Amygdala (tissue), 56 donors: ENCODE data around the gene CTTN.
A peak's percentile ranks its signal among the peaks of the same experiment; 100 is the strongest.

ENCODE experiments used
- DNase-seq, 56 donors: peaks; one replicate each; lab custom pipeline; 2025; lab: John Stamatoyannopoulos, UW

Gene CTTN

DNA sequence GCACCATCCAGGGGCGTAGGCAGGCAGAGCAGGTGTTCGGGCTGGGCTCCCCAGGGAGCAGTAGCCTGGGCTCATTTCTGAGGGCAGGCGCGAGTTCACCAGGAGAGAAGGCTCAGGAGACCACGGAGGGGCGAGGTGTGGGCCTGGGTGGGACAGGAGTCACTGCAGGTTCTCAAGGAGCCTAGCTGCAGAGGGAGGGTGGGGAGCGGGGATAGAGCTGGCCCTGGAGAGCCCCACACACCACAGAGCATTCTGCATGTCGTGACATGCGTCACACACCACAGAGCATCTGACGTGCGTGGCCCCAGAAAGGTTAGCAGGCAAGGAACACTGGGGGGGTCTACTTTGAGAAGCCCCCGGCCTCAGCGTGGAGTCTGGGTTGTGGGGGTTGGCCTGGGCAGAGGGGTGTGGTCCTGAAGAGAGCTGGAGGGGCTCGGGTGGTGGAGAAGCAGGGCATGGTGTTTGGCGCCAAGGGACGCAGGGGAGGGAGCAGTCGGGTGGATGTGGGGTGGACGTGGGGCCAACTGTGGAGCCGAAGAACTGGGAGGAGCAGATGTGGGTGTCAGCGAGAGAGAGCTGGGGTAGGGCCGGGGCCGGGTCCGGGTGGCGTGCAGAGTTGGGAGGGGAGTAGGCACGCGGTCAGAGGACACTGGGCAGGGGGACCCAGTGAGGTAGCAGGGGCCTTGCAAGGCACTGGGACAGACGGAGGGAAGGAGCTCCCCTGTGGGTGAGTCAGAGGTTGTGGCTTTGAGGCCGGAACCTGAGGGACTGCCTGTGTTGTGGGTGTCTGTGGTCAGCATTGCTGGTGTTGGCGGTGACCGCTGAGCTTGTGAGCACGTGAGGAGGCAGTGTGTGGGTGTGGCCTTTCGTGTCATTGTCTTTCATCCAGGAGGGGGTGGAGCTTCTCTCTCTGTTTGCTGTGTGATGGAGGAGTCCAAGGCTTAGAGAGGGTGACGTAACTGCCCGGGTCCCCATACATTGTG lies 25.5 kb downstream of the CTTN start:
- peak in 1 of 56 donors; percentile 17 for DNase-seq

DNA sequence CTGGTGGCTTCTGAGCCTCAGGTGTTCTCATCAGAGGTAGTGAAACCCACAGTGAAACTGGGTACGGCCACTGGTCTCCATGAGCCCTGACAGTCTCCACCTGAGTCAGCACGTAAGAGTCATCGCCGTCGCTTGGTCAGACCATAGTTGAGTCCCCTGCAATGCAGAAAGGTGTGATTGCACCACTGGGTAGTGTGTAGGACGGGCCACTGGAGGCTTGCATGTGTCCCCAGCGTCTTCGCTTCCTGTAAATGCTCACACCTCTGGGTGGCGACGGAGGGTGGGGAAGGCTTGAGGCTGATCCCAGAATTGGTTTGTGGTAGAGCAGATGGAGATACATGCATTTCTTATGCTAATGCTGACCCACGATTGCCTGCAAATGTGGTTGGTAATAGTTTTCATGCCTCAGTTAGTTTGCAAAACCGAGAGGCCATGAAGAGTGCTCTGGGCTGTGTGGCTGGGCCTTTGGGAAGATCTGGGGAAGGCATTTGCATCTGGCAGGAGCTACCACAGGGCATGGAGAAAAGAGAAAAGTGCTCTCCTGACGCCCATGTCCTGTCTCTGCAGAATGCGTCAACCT lies 26.5 kb downstream of the CTTN start:
- no peak for DNase-seq

DNA sequence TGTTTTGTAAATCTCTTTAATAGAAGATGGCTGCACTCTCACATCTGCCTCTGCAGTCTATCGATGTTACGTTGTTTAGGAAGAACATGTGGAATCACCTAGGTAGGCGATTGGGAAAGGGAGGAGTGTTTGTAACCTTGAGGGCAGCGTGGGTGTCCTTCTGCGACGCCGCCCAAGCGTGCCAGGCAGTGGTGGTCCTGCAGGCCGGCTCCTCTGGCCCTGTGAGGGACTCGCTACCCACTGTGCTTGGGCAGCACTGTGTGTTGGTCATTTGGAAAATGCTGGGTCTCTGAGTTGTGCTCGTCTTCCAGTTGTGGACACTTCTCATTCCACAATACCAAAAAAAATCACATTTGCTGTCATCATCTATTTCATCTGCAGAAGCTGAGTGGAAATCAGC lies 29.1 kb downstream of the CTTN start:
- no peak for DNase-seq

DNA sequence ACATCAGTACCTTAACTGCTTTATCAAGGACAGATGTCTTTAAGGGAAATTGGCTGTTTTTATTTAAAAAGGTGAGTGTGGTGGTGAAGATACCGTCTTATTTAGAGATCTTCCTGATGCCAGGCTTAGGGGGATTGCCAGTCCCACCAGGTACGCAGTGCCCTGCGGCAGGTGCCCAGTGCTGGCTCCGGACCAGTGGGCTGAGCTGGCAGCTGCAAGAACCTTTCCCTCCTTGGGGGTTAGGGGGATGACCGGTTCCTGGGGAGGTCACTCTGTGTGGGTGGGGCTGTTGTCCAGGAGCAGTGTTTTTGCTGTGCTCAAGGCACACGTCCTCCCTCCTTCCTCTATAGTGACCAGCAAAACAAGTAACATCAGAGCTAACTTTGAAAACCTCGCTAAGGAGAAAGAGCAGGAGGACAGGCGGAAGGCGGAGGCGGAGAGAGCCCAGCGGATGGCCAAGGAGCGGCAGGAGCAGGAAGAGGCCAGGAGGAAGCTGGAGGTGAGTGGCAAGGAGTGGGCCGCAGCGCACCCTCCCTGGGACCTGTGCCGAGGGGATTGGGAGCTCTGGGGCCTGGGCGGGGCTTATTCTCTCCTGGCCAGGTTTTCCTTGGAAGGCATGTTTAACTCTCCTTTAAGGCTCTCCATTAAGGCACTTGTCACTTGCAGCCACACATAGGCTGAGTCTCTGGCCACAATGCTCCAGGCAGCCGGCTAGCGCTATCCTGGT lies 30.5 kb downstream of the CTTN start:
- no peak for DNase-seq

DNA sequence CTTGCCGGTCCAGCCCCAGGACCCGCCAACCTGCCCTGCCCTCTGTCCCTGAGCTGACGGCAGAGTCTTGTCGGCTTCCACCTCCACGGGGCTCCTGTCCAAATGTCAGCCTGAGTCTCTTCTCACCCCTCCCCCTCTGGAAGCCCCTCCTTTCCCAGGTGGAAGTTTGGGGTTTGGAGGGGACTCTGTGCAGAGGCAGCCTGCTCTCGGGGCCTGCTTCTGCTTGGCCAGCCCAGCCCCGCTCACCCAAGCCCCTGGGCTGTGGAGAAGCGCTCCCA lies 31.0 kb downstream of the CTTN start:
- DNase-seq: no peak

DNA sequence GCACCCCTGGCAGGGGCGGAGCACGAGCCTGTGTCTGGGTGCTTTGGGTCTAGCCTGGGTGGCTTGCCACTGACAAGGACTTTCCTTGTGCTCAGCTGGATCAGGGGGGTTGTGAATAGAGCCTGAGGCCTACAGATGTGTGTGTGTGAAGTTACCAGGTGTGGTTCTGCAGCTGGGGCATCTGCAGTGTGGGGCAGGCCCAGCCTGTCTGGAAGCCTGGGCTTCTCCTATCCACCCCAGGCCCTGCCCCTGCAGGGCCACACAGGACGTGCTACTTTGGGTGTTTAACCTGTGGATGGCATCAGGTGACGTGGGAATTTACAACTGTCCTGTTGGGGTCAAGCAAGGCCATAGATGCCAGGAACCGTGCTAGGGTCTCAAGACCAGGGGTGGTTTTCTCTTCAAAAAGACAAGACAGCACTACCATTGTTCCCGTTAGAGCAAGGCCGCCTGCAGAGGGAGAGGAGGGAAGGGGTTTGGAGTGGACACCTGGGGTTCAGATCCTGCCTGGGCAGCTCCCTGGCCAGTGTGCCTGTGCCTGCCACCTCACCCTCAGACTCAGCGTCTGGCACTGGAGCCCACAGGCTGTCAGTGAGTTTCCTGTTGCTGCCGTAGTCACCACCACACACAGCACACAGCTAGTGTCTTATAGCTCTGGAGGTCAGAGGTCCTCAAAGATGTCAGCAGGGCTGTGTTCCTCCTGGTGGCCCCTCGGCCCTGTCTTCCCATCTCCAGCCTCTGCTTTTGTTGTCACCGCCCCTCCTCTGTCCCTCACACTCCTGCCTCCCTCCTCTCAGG lies 31.6 kb downstream of the CTTN start:
- no peak for DNase-seq

DNA sequence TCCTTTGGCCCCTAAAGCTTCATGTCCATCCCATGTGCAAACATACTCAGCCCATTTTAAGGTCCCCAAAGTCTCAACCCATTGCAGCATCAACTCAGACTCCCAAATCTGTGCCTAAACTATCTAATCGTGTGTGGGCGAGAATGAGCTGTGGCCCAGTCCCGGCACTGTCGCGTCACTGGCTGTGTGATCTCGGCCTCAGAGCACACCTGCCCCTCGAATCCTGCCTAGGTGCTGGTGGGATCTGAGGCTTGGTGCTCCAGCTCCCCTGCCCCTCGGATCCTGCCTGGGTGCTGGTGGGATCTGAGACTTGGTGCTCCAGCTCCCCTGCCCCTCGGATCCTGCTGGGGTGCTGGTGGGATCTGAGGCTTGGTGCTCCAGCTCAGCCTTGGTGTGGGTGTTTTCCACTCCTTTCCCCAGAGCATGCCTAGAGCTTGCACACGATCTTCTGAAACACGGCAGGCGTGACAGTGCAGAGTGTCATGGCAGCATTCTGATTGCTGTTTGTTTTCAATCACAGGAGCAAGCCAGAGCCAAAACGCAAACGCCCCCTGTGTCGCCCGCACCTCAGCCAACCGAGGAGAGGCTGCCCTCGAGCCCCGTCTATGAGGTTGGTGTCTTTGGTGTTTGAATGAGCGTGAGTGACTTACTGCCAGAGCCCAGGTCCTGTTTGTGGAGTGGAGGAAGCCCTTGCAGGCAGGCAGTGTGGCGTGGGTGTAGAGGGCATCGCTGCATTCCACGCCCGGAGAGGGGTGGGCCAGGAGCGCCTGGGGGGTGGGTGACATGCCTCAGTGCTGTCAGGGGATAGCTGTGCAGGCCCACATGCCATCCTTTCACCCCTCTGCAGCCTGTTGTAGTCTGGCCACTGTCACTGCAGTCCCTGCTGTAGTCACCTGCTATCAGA lies 32.6 kb downstream of the CTTN start:
- no peak for DNase-seq

DNA sequence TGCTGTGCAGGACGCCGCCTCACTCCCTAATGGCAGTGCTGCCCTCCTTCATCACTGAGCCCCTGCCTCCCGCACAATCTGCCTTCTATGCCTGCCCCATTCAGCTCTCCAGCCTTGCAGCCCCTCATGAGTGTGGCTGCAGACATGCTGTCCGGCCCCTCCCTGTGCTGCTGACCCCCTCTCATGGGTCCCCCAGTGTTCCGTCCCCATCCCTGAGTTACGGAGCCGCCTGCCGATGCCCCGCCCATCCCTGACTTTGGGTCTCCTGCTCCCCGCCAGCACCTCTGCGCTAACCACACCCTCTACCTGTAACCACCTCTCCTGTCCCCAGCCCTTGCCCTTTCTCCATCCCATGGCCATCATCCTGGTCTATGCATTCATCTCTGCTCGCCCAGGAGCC lies 33.3 kb downstream of the CTTN start:
- DNase-seq: no peak

DNA sequence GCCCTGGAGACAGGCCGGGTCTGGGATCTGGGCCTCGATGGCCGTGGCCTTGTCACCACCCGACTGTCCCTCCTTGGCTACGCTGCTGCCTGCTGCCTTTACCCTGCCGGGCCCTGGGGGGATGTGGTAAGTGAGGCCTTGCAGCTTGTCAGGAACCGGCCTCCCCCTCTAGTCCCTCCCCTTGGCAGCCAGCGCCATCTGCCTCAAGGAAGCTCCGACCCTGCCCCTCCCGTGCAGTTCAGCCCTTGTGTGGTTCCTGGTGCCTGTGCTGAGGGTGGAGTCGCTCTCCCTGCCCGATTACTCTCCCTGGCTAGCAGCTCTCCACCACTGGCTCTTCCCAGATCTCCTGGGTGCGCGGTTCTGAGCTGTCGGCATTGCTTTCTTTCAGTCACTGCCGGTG lies 33.7 kb downstream of the CTTN start:
- DNase-seq: no peak

DNA sequence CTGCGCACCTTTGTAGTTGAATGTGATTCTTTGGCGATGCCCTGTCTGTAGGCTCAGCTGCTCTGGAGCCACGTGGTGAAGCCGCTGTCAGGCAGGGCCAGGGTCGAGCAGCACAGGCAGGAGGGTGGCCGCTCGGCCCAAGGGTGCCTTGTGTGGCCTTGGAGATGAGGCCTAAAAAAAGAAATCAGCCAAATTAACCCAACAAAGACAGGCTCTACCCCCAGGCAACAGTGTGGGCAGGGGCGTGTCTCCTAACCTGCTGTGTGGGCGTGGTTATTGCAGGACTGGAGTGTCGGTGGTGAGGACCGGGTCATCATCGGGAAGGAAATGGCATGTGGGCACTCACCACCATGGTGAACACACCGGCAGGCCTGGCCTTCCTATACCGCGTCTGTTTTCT lies 34.3 kb downstream of the CTTN start:
- DNase-seq: no peak

DNA sequence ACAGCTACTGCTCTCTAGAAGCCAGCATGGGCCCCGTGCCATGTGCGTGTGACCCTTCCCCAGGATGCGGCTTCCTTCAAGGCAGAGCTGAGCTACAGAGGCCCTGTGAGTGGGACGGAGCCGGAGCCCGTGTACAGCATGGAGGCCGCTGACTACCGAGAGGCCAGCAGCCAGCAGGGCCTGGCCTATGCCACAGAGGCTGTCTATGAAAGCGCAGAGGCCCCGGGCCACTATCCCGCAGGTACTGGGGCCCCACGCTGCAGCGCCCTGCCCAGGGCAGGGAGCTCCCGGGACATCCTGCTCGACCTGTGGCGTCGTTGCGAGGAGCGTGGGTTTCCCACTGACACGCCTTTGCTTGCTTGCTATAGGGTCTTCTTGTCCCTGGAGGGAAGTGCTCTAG lies 34.7 kb downstream of the CTTN start:
- no peak for DNase-seq

DNA sequence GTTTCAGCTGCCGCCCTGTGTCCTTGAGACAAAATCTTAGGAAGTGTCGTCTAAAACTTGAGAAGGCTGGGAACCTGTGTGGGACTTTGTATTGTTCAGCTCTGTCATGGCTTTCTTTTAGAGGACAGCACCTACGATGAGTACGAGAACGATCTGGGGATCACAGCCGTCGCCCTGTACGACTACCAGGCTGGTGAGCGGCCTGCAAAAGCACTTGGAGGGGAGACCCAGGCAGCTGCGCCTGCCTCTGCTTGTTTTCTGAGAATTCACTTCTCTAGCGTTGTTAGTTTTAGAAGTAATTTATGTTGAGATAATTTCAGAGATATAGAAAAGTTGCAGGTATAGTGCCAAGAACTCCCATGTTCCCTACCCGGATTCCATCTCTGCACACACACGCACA lies 35.2 kb downstream of the CTTN start:
- DNase-seq: no peak

DNA sequence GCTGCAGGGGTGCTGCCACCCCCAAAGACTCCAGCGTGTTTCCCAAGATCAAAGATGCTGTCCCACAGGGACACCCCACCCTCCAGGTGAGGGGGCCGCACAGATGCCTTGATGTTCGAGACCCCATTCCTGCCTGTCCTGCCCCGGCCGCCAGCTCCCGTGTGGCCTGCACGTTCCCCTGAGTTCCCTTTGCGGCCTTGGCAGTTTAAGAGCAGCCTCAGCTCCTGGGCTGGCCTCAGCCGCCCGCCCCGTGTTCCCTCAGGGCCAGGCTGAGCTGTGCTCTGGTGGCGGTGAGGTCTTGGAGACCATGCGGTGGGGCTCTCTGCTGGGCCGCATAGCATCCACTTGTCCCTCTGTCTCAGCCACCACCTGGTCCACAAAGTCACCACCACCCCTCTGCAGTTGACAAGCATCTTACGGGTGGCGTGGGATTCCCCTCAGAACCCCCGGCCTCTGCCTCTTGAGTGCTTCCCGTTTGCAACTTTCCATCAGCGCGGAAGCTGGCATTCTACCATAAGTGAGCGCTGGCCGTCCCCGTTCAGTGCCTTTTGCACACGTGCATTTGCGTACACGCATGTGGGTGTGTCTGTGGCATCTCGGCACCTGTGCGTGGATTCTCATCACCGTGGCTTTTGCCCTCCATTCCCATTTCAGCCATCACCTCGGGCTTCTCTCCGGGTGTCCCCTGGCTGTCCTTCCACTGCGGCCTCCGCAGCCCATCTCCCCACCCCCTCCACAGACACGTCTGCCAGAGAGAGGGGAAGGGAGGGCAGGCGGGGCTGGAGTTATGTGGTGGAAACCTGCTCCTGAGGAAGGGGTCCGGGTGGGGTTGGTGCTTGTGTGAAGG lies 35.9 kb downstream of the CTTN start:
- no peak for DNase-seq

DNA sequence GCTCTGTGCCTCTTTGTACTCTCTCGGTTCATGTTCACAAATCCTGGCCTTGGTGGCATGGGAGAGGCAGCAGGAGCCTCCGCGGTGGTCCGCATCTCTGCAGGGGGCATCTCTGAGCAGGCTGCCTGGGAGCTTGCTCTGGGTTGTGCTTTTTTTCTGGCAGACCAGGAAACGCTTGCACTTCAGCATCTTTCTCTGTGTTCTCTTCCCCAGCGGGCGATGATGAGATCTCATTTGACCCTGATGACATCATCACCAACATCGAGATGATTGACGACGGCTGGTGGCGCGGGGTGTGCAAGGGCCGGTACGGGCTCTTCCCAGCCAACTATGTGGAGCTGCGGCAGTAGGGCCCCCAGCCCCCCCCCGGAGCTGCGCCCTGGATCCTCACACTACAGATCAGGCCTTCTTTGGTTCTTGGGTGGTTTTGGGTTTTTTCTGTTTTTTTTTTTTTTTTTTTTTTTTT lies 36.5 kb downstream of the CTTN start:
- DNase-seq: no peak

DNA sequence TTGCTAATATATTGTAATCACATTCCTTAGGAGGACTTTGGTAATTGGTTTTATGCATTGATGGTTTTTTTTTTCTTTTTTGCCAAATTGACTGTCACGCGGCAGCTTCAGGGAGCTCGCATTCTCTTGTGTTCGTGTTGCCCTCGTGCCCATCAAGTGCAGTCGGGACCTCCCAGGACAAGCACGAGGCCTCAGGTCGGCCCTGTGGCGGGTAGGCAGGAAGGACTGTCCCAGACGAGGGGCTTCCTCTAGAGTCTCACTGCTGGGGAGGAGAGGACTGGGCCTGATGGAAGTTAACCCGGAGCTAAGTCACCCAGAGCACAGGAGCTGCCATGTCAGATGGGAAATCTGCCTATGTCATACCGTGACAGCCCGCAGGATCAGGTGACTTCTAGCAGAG lies 37.0 kb downstream of the CTTN start:
- DNase-seq: no peak

DNA sequence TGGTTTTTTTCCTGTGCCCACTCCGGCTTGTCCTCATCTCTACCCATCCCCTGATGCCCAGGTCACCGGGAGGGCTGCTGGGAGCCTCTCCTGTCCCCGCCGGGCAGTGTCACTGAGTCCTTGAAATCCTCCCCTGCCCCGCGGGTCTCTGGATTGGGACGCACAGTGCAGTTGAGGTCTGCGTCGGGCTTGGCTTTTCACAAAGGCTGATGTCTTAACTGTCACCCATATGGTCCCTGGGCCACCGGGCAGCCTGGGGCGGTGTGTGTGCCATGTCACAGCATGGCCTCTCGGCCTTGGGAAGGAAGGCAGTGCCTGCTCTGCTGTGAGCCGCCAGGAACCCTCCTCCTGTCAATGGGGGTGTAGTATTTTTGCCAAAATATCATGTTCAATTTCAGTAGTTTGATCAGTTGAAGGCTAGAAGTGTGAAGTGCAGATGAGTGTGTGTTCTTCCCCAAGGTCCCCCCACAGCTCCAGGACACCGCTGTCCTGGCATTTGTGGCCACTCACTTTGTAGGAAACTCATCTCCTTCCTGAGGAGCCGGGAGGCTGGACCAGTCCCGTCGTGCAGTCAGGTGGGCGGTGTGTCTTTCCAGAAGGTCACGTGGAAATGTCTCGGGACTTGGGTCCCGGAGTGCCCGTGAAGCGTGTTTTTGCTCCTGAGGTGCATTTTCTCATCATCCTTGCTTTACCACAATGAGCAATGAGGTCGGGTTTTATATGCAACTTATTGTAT lies 37.6 kb downstream of the CTTN start:
- DNase-seq: no peak

DNA sequence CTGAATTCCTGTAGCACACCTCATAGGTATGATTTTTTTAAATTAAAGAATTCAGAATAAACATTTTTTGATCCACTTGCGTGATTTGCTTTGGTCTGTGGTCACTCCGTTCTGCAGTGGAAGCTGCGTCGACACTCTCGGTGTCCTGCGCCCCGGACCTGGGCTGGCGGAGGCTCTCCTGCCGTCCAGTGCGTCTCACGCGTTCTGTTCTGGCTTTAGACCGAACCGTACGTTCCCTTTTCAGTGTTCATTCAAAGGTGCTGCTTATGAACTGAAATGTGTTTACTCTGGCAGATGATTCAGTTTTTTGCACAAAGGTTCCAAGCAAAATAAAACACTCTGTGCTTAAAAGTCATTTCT lies 38.2 kb downstream of the CTTN start:
- no peak for DNase-seq

DNA sequence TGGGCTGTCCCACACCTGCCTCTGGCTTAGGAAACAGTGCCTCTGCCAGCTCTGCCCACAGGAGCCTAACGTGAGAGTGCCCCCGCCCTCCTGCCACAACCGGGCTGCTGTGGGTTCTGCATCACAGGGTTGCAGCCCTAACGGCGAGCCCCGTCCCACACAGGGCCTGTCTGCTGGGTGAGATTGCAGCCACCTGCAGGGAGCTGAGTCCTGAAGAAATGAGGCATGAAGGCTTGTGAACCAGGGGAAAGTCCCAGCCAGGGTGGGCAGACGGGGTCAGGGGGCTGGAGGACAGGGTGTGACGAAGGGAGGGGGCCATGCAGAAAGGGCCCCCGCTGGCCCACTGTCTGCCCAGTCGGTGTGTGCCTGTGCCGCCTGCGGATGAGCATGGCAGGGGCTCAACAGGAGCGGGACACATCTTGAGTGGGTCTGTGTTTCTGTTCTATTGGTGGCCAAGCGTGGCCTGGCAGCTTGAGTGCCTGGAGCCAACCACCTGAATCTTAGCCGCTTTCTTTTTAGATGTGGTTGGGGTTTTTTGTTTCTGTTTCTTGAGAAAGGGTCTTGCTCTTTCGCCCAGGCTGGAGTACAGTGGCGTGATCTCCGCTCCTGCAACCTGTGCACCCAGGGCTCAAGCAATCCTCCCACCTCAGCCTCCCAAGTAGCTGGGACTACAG lies 38.9 kb downstream of the CTTN start:
- no peak for DNase-seq
